Omental fat pad (tissue), 4 donors: Measurements from ENCODE around the gene TP53RK. TPM values are rescaled to one million over a fixed set of nuclear protein-coding genes. Genes with fewer than 3 reads are reported as not detected.
A peak's percentile ranks its signal among the peaks of the same experiment; 100 is the strongest.

Experiments
- ATAC-seq: fragments of 150-250 bp; one replicate; pipeline ENCODE4 v1.9.1; 2016; ENCODE audit warnings: mild to moderate bottlenecking, moderate library complexity; ENCODE audit not compliant: low FRiP score
- DNase-seq: peaks from one replicate; pipeline ENCODE4 v3.0.0-alpha.2; 2019; ENCODE audit warnings: low spot score
- CTCF ChIP-seq, 3 donors: fragments of 450-650 bp; IDR thresholded peaks; one replicate each; pipeline ENCODE4 v1.5.1; 2016 to 2017; ENCODE audit warnings: antibody characterized with exemption in 3 of 3, mild to moderate bottlenecking in 3 of 3, moderate library complexity in 2 of 3
- total RNA-seq, 4 donors: library from RNA; depleted of rRNA; stranded (reverse); fragments of >200 nt; gene quantifications; one replicate each; pipeline ENCODE4 v1.1.0, GENCODE V29; 2016

TP53RK gene
- total RNA-seq, 4 donors from 2014 or later: 14.2 to 26.2 (median 15.7) TPM

- TF ChIP-seq CTCF (IDR thresholded peaks at IDR 0.05): no peak
- no peak for DNase-seq
- ATAC-seq: no peak
Measured at GRCh38 chr20:46691196-46691595, 2.0 kb upstream of the TP53RK start.

DNA sequence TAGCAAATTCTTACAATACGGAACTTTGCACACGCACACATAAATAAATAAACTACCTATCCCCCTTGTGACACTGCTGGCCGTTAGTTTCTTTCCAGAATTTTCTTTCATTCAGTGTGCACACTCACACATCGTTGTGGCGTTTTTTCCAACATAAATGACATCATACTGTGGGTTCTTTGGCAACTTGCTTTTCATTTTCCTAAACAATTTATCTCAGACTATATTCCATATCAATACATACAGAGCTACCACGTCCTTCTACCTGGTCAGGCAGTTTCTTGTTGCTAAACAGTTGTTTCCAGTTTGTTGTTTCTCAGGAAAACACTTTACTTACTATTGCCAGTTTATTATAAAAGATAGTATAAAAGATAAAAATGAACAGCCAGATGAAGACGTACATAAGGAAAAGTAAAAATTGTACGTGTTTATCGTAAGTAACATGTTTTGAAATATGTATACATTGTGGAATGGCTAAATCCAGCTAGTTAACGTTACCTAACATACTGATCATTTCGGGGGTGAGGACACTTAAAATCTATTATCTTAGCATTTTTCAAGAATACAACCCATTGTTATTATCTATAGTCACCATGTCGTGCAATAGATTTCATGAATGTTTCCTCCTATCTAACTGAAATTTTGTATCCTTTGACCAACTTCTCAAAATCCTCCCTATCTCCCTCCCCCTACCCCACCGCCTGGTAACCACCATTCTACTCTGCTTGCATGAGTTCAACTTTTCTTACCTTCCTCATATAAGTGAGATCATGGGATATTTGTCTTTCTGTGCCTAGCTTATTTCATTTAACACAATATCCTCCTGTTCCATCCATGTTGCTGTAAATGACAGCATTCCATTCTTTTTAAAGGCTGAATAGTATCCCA, 1.2 kb upstream of the TP53RK start:
- no peak for DNase-seq
- TF ChIP-seq CTCF (IDR thresholded peaks at IDR 0.05): no peak
- ATAC-seq: no peak

DNA sequence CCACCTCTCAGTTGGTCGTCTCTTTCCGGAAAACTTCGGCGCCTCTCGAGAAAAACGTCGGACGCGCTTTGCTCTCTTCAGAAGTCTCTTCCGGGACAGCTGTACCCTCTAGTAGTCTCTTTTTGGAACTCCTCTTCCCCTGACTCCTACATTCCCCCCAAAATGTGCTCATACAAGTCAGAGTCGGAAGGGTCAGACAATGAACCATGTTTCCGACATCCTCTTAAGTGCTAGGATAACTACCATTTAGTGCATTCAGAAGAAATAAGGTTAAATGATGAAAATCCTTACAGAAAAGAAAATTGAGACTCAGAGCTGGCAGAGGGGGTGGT, 476 bp upstream of the TP53RK start:
- no peak for TF ChIP-seq CTCF (IDR thresholded peaks at IDR 0.05)
- ATAC-seq (no peak), DNase-seq (no peak)

GRCh38 chr20:46688151-46689081, 828 bp downstream of the TP53RK start:
- ATAC-seq: no peak
- no peak for DNase-seq
- no peak for TF ChIP-seq CTCF (IDR thresholded peaks at IDR 0.05)

DNA sequence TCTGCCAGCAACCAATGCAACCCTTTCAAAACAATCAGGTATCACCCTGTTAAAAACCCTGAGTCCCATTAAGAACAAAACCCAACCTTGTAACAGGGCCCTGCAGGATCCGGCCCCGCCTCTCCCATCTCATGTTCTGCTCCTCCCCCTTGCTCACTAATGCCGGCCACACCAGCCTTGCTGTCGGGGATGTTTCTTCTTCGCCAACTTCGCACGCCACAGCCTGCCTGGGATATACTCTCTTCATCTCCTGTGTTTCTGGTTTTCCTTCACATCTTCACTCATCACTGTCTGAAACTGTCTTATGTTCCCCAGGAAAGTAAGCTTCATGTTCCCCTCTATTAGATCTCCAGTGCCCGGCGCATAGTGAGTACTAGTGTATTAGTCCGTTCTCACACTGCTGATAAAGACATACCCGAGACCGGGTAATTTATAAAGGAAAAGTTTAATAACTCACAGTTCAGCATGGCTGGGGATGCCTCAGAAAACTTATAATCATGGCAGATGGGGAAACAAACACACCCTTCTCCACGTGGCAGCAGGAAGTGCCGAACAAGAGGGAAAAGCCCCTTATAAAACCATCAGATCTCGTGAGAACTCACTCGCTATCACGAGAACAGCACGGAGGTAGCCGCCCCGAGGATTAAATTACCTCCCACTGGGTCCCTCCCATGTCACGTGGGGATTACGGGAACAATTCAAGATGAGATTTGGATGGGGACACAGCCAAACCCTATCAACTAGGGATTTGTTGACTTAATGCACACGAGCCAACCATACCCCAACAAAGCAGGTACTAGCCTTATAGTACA, 5.1 kb downstream of the TP53RK start:
- ATAC-seq: peak; percentile 62
- no peak for TF ChIP-seq CTCF (IDR thresholded peaks at IDR 0.05)
- no peak for DNase-seq

- DNase-seq (no peak), ATAC-seq (no peak)
- TF ChIP-seq CTCF (IDR thresholded peaks at IDR 0.05): no peak
Measured at GRCh38 chr20:46683668-46683938, 5.6 kb downstream of the TP53RK start.
